H9 (cell line): ENCODE data around the gene GTPBP4. TPM values are rescaled to one million over a fixed set of nuclear protein-coding genes. Genes with fewer than 3 reads are reported as not detected.

Experiments
- DNase-seq: peaks from one replicate; pipeline ENCODE4 v3.0.0-alpha.2; 2017
- H2AFZ ChIP-seq: one replicate; pipeline ENCODE4 v1.6.1; 2013; ENCODE audit warnings: mild to moderate bottlenecking, low read length, control low read depth, moderate library complexity
- H2AK5ac ChIP-seq: 2 replicates; pipeline ENCODE4 v1.6.1; 2013; ENCODE audit warnings: low read length, control low read depth, mixed read lengths; ENCODE audit not compliant: insufficient read length
- H2BK120ac ChIP-seq: one replicate; pipeline ENCODE4 v1.6.1; 2013; ENCODE audit warnings: low read depth, mild to moderate bottlenecking, low read length, control low read depth, inconsistent platforms; ENCODE audit not compliant: poor library complexity, severe bottlenecking
- H2BK12ac ChIP-seq: 2 replicates; pipeline ENCODE4 v1.6.1; 2013; ENCODE audit warnings: low read length, control low read depth, mixed read lengths, low read depth; ENCODE audit not compliant: insufficient read length
- H2BK15ac ChIP-seq: 2 replicates; pipeline ENCODE4 v1.6.1; 2013; ENCODE audit warnings: low read depth, low read length, control low read depth
- H2BK20ac ChIP-seq: one replicate; pipeline ENCODE4 v1.6.1; 2013; ENCODE audit warnings: low read depth, mild to moderate bottlenecking, low read length, control low read depth, inconsistent platforms; ENCODE audit not compliant: poor library complexity, severe bottlenecking
- H2BK5ac ChIP-seq: 2 replicates; pipeline ENCODE4 v1.6.1; 2013; ENCODE audit warnings: low read length, control low read depth, mixed read lengths; ENCODE audit not compliant: insufficient read length
- H3K14ac ChIP-seq: 2 replicates; pipeline ENCODE4 v1.6.1; 2013; ENCODE audit warnings: low read length, control low read depth; ENCODE audit not compliant: insufficient read depth
- H3K18ac ChIP-seq: 2 replicates; pipeline ENCODE4 v1.6.1; 2013; ENCODE audit warnings: low read depth, mild to moderate bottlenecking, mixed read lengths, low read length, control low read depth; ENCODE audit not compliant: insufficient read length
- H3K23ac ChIP-seq: 2 replicates; pipeline ENCODE4 v1.6.1; 2013; ENCODE audit warnings: low read length, control low read depth, mixed read lengths, low read depth; ENCODE audit not compliant: insufficient read length
- H3K23me2 ChIP-seq: 2 replicates; pipeline ENCODE4 v1.6.1; 2013; ENCODE audit warnings: low read depth, mild to moderate bottlenecking, mixed read lengths, low read length, control low read depth; ENCODE audit not compliant: insufficient read length, poor library complexity, severe bottlenecking
- H3K27ac ChIP-seq: 2 replicates; pipeline ENCODE4 v1.5.1; 2013; ENCODE audit warnings: low read length, control low read depth, mixed read lengths, low read depth; ENCODE audit not compliant: insufficient read length
- H3K27me3 ChIP-seq: 2 replicates; pipeline ENCODE4 v1.6.1; 2013; ENCODE audit warnings: low read length, control low read depth, inconsistent platforms; ENCODE audit not compliant: insufficient read depth
- H3K4ac ChIP-seq: 2 replicates; pipeline ENCODE4 v1.6.1; 2013; ENCODE audit warnings: low read depth, mild to moderate bottlenecking, control low read depth, inconsistent platforms, low read length, moderate library complexity
- H3K4me1 ChIP-seq: 2 replicates; pipeline ENCODE4 v1.6.1; 2013; ENCODE audit warnings: low read length, control low read depth, inconsistent platforms; ENCODE audit not compliant: insufficient read depth
- H3K4me2 ChIP-seq: 2 replicates; pipeline ENCODE4 v1.6.1; 2013; ENCODE audit warnings: low read length, control low read depth, mixed read lengths; ENCODE audit not compliant: insufficient read length, insufficient read depth
- H3K56ac ChIP-seq: 2 replicates; pipeline ENCODE4 v1.6.1; 2013; ENCODE audit warnings: low read depth, mild to moderate bottlenecking, mixed read lengths, low read length, control low read depth; ENCODE audit not compliant: insufficient read length
- H3K79me1 ChIP-seq: 2 replicates; pipeline ENCODE4 v1.6.1; 2013; ENCODE audit warnings: low read depth, mild to moderate bottlenecking, moderate library complexity, low read length, control low read depth, inconsistent platforms; ENCODE audit not compliant: insufficient read depth, poor library complexity, severe bottlenecking
- H3K79me2 ChIP-seq: 2 replicates; pipeline ENCODE4 v1.6.1; 2013; ENCODE audit warnings: low read length, control low read depth, inconsistent platforms; ENCODE audit not compliant: insufficient read depth
- H3K9ac ChIP-seq: 2 replicates; pipeline ENCODE4 v1.6.1; 2013; ENCODE audit warnings: low read length, control low read depth, mixed read lengths; ENCODE audit not compliant: insufficient read length; ENCODE audit errors: extremely low read depth
- H3K9me3 ChIP-seq: one replicate; pipeline ENCODE4 v1.6.1; 2013; ENCODE audit warnings: low read depth, low read length, inconsistent platforms; ENCODE audit not compliant: control insufficient read depth
- H3T11ph ChIP-seq: one replicate; pipeline ENCODE4 v1.6.1; 2013; ENCODE audit warnings: mild to moderate bottlenecking, low read length, control low read depth, inconsistent platforms
- H4K20me1 ChIP-seq: one replicate; pipeline ENCODE4 v1.6.1; 2013; ENCODE audit not compliant: control insufficient read depth, insufficient read length, insufficient read depth
- H4K5ac ChIP-seq: 2 replicates; pipeline ENCODE4 v1.6.1; 2013; ENCODE audit warnings: low read depth, mild to moderate bottlenecking, mixed read lengths, low read length, control low read depth; ENCODE audit not compliant: insufficient read length
- H4K8ac ChIP-seq: replicated peaks from 2 replicates; pipeline ENCODE4 v1.6.1; 2013; ENCODE audit warnings: low read length, control low read depth, mixed read lengths, low read depth; ENCODE audit not compliant: insufficient read length
- H4K91ac ChIP-seq: 2 replicates; pipeline ENCODE4 v1.6.1; 2013; ENCODE audit warnings: low read depth, mild to moderate bottlenecking, moderate library complexity, mixed read lengths, low read length, control low read depth; ENCODE audit not compliant: insufficient read length
- H3K27ac Mint-ChIP-seq, 3 experiments: 2 replicates in 2 of 3; 3 replicates in 1 of 3; pipeline ENCODE4 v1.8.0; 2020 to 2021; ENCODE audit warnings: mixed read lengths in 3 of 3, mild to moderate bottlenecking in 1 of 3, moderate library complexity in 1 of 3
- H3K27me3 Mint-ChIP-seq: 2 replicates; pipeline ENCODE4 v1.8.0; 2021; ENCODE audit warnings: low read depth, mild to moderate bottlenecking, moderate library complexity, mixed read lengths
- H3K36me3 Mint-ChIP-seq, 3 experiments: 2 replicates in 2 of 3; 3 replicates in 1 of 3; pipeline ENCODE4 v1.8.0; 2020 to 2021; ENCODE audit warnings: low read depth in 3 of 3, mixed read lengths in 3 of 3; ENCODE audit not compliant: insufficient read depth in 1 of 3
- H3K4me1 Mint-ChIP-seq, 2 experiments: 2 replicates each; pipeline ENCODE4 v1.8.0; 2020; ENCODE audit warnings: mixed read lengths in 2 of 2
- H3K4me3 Mint-ChIP-seq, 2 experiments: 2 replicates in 1 of 2; 3 replicates in 1 of 2; pipeline ENCODE4 v1.8.0; 2020 to 2021; ENCODE audit warnings: mild to moderate bottlenecking in 2 of 2, mixed read lengths in 2 of 2, moderate library complexity in 1 of 2
- H3K9me3 Mint-ChIP-seq, 2 experiments: 2 replicates in 1 of 2; 3 replicates in 1 of 2; pipeline ENCODE4 v1.8.0; 2020; ENCODE audit warnings: mild to moderate bottlenecking in 2 of 2, mixed read lengths in 2 of 2, moderate library complexity in 1 of 2
- CTCF ChIP-seq: fragments of 200-600 bp; sonication (generic); conservative IDR thresholded peaks from 3 replicates; pipeline ENCODE4 v1.8.0; 2021; ENCODE audit warnings: antibody characterized with exemption, mild to moderate bottlenecking
- WGBS: extraction: QIAGEN DNeasy Blood & Tissue Kit; methylation state at CpG from one replicate; pipeline ENCODE4 v1.1.7; 2013; ENCODE audit warnings: missing lambda C conversion rate, low lambda C conversion rate, mixed read lengths; ENCODE audit not compliant: insufficient read length; ENCODE audit errors: extremely low coverage; 5-methylcytosine and 5-hydroxymethylcytosine counted together
- total RNA-seq: library from RNA; stranded (reverse); gene quantifications from 2 replicates; pipeline ENCODE4 v1.2.1, GENCODE V29; 2021

The GTPBP4 gene
- total RNA-seq, 1 experiment from 2014 or later, result 134 TPM

- Histone ChIP-seq H4K8ac (no peak overlapping the region), H3K23ac (no peak overlapping the region), H2BK20ac (no peak overlapping the region), H4K20me1 (no peaks in the 10 kb centered on the region), H3T11ph (no peak overlapping the region), H3K9ac (no peak overlapping the region), H4K5ac (no peak overlapping the region), H3K4me2 (no peak overlapping the region), H3K18ac (no peak overlapping the region), H2AK5ac (no peak overlapping the region), H3K27ac (no peak overlapping the region), H2AFZ (no peak overlapping the region), H3K56ac (no peak overlapping the region), H3K79me2 (no peaks in the 10 kb centered on the region), H3K9me3 (peaks cover 6% of the 10 kb centered on the region), H3K23me2 (no peaks in the 10 kb centered on the region), H2BK12ac (no peak overlapping the region), H3K14ac (no peak overlapping the region), H2BK5ac (no peak overlapping the region), H3K4me1 (no peaks in the 10 kb centered on the region), H2BK15ac (no peak overlapping the region), H2BK120ac (no peak overlapping the region), H3K4ac (no peak overlapping the region), H3K79me1 (no peaks in the 10 kb centered on the region), H4K91ac (no peak overlapping the region), H3K27me3 (no peaks in the 10 kb centered on the region)
- H3K27me3 Mint-ChIP-seq, result peaks cover 2% of the 10 kb centered on the region
- H3K4me3 Mint-ChIP-seq, result no peak overlapping the region
- DNase-seq, result no peak
- WGBS, result no CpG with 5 or more reads among the region's 20 CpGs
- H3K9me3 Mint-ChIP-seq, result peaks cover 13 to 21% of the 10 kb centered on the region in 2 experiments
- peaks cover 10 to 23% of the 10 kb centered on the region in 2 experiments for H3K4me1 Mint-ChIP-seq
- H3K36me3 Mint-ChIP-seq, result peaks cover 9 to 18% (median 10%) of the 10 kb centered on the region in 3 experiments
- TF ChIP-seq CTCF, result no peak
- H3K27ac Mint-ChIP-seq, result no peak overlapping the region; a peak in 2 of 7 replicates
Measured at GRCh38 chr10:974038-974784, 14.0 kb upstream of the GTPBP4 start.
